IPS-15b (cell line): Measurements from ENCODE around the gene CTNNBIP1.

Source experiments
- H3K27me3 ChIP-seq: one replicate; pipeline ENCODE4 v1.6.1; 2013; ENCODE audit warnings: low read length; ENCODE audit not compliant: control insufficient read depth, insufficient read depth
- H3K36me3 ChIP-seq: one replicate; pipeline ENCODE4 v1.6.1; 2013; ENCODE audit warnings: low read length; ENCODE audit not compliant: control insufficient read depth, insufficient read depth
- H3K4me1 ChIP-seq: one replicate; pipeline ENCODE4 v1.6.1; 2013; ENCODE audit warnings: mild to moderate bottlenecking, low read length; ENCODE audit not compliant: control insufficient read depth, insufficient read depth
- H3K4me3 ChIP-seq: one replicate; pipeline ENCODE4 v1.5.1; 2013; ENCODE audit warnings: low read depth, low read length
- H3K9ac ChIP-seq: one replicate; pipeline ENCODE4 v1.6.1; 2013; ENCODE audit warnings: low read depth, mild to moderate bottlenecking, low read length
- H3K9me3 ChIP-seq: one replicate; pipeline ENCODE4 v1.6.1; 2013; ENCODE audit warnings: mild to moderate bottlenecking, low read length; ENCODE audit not compliant: control insufficient read depth, insufficient read depth

Gene CTNNBIP1

GRCh38 chr1:9873992-9874391, 36.1 kb downstream of the CTNNBIP1 start:
- H3K4me1 ChIP-seq: peaks cover 5% of the 10 kb centered on the region
- H3K27me3 ChIP-seq: no peaks in the 10 kb centered on the region
- H3K9me3 ChIP-seq: no peaks in the 10 kb centered on the region
- peaks cover 6% of the 10 kb centered on the region for H3K36me3 ChIP-seq
- no peak overlapping the region for H3K4me3 ChIP-seq
- H3K9ac ChIP-seq: no peak overlapping the region

GRCh38 chr1:9873385-9873784, 36.7 kb downstream of the CTNNBIP1 start:
- H3K4me3 ChIP-seq: no peak overlapping the region
- H3K9me3 ChIP-seq: no peaks in the 10 kb centered on the region
- H3K36me3 ChIP-seq: peaks cover 6% of the 10 kb centered on the region
- no peak overlapping the region for H3K9ac ChIP-seq
- H3K4me1 ChIP-seq: peaks cover 5% of the 10 kb centered on the region
- no peaks in the 10 kb centered on the region for H3K27me3 ChIP-seq

GRCh38 chr1:9872430-9873165, 37.5 kb downstream of the CTNNBIP1 start:
- Histone ChIP-seq H3K9ac (no peak overlapping the region), H3K9me3 (no peaks in the 10 kb centered on the region), H3K4me3 (no peak overlapping the region), H3K36me3 (peaks cover 6% of the 10 kb centered on the region), H3K4me1 (peaks cover 5% of the 10 kb centered on the region), H3K27me3 (no peaks in the 10 kb centered on the region)

GRCh38 chr1:9871707-9872425, 38.2 kb downstream of the CTNNBIP1 start:
- no peak overlapping the region for H3K9ac ChIP-seq
- H3K4me3 ChIP-seq: no peak overlapping the region
- H3K27me3 ChIP-seq: no peaks in the 10 kb centered on the region
- no peaks in the 10 kb centered on the region for H3K9me3 ChIP-seq
- peaks cover 5% of the 10 kb centered on the region for H3K4me1 ChIP-seq
- peaks cover 6% of the 10 kb centered on the region for H3K36me3 ChIP-seq

- Histone ChIP-seq H3K4me3 (no peak overlapping the region), H3K27me3 (no peaks in the 10 kb centered on the region), H3K4me1 (peaks cover 5% of the 10 kb centered on the region), H3K9me3 (no peaks in the 10 kb centered on the region), H3K36me3 (peaks cover 6% of the 10 kb centered on the region), H3K9ac (no peak overlapping the region)
Measured at GRCh38 chr1:9871021-9871420, 39.0 kb downstream of the CTNNBIP1 start.

DNA sequence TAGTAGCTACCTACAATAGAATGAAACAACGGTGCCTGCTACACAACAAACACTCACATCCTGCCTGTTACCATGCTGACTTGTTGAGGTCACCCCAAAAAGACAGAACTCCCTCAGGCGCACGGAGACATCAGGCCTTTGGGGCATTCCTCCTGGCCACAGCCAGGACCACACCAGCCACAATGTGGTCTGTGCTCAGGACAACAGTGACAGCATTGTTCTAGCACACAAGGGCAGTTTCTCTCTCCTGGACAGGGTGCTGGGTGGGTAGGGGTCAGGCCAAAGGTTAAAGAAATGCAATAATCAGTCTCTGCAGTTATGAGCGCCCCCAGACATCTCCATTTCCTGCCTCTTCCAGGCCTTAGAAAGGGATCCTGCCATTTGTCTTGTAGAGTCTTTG, 39.5 kb downstream of the CTNNBIP1 start:
- Histone ChIP-seq H3K9ac (no peak overlapping the region), H3K4me1 (peaks cover 5% of the 10 kb centered on the region), H3K27me3 (no peaks in the 10 kb centered on the region), H3K36me3 (peaks cover 6% of the 10 kb centered on the region), H3K9me3 (no peaks in the 10 kb centered on the region), H3K4me3 (no peak overlapping the region)

DNA sequence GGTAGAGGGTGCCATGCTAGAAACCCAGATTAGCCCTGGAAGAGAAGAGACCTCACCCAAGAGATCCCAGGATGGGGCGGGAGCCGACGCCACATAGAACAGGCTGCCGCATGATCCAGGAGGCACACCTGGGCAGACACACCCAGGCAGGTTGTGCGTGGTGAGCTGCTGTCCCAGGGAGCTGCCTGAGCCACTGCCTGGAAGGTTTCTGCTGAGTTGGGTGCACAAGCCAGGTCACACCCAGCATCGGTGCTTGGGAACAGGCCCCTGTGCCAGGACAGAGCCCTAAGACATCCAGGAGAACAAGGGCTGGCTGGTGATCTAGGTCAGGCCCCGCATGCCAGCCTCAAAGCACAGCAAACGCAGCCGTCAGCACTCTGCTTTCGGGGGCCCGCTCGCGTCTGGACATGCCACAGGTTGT, 40.2 kb downstream of the CTNNBIP1 start:
- Histone ChIP-seq H3K36me3 (peaks cover 6% of the 10 kb centered on the region), H3K27me3 (no peaks in the 10 kb centered on the region), H3K9ac (no peak overlapping the region), H3K4me3 (no peak overlapping the region), H3K4me1 (peaks cover 5% of the 10 kb centered on the region), H3K9me3 (no peaks in the 10 kb centered on the region)

GRCh38 chr1:9868244-9868590, 41.9 kb downstream of the CTNNBIP1 start:
- no peaks in the 10 kb centered on the region for H3K9me3 ChIP-seq
- H3K36me3 ChIP-seq: peaks cover 6% of the 10 kb centered on the region
- peaks cover 2% of the 10 kb centered on the region for H3K4me1 ChIP-seq
- no peak overlapping the region for H3K4me3 ChIP-seq
- H3K9ac ChIP-seq: no peak overlapping the region
- no peaks in the 10 kb centered on the region for H3K27me3 ChIP-seq

GRCh38 chr1:9867408-9868243, 42.4 kb downstream of the CTNNBIP1 start:
- Histone ChIP-seq H3K4me1 (peaks cover 2% of the 10 kb centered on the region), H3K9ac (no peak overlapping the region), H3K4me3 (no peak overlapping the region), H3K27me3 (no peaks in the 10 kb centered on the region), H3K9me3 (no peaks in the 10 kb centered on the region), H3K36me3 (peaks cover 6% of the 10 kb centered on the region)

GRCh38 chr1:9866836-9867235, 43.2 kb downstream of the CTNNBIP1 start:
- H3K4me1 ChIP-seq: no peaks in the 10 kb centered on the region
- no peak overlapping the region for H3K4me3 ChIP-seq

GRCh38 chr1:9865724-9866123, 44.3 kb downstream of the CTNNBIP1 start:
- no peaks in the 10 kb centered on the region for H3K9me3 ChIP-seq
- no peaks in the 10 kb centered on the region for H3K4me1 ChIP-seq
- no peaks in the 10 kb centered on the region for H3K27me3 ChIP-seq
- no peak overlapping the region for H3K4me3 ChIP-seq
- peaks cover 4% of the 10 kb centered on the region for H3K36me3 ChIP-seq
- no peak overlapping the region for H3K9ac ChIP-seq

More at GRCh38 chr1:9866836-9867235, 43.2 kb downstream of the CTNNBIP1 start:
- H3K27me3 ChIP-seq: no peaks in the 10 kb centered on the region
- no peak overlapping the region for H3K9ac ChIP-seq
- no peaks in the 10 kb centered on the region for H3K9me3 ChIP-seq
- peaks cover 6% of the 10 kb centered on the region for H3K36me3 ChIP-seq
